ENCODE results near the gene DAGLA. TPM values are rescaled to one million over a fixed set of nuclear protein-coding genes. Genes with fewer than 3 reads are reported as not detected.

Gene DAGLA
- total RNA-seq, 1 experiment from 2014 or later, result 4.5 TPM

DNA sequence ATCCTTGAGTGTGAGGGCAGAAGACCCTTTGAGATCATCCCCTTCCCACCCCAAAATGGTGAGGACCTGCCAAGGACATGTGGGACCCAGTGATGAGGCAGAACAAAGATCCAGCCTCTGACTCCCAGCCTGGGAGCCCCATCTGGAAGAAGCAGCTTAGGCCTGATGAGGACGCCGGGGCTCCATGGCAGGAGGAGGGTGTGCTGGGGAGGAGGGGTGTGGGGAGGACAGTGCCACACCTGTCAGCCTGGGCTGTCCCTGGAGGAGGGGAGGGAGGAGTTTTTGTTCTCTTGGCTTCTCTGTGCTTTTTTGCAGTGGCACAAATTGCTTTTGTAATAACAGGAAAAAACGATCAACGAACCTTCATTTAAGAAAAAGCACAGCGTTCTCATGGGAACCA lies 44.4 kb upstream of the DAGLA start:
- Histone ChIP-seq H3K9me3 (ENCODE audit: control insufficient read depth, low read depth, low read length) (no peaks in the 10 kb centered on the region), H2BK120ac (ENCODE audit: low read depth, low read length, poor library complexity, severe bottlenecking) (no peak overlapping the region), H3K18ac (ENCODE audit: insufficient read length, low read depth, low read length) (no peak overlapping the region), H3K14ac (ENCODE audit: insufficient read depth, low read length) (no peak overlapping the region), H2BK15ac (ENCODE audit: low read depth, low read length) (no peak overlapping the region), H2AFZ (ENCODE audit: low read length) (no peak overlapping the region), H3K56ac (ENCODE audit: insufficient read length, low read depth, low read length) (no peak overlapping the region), H2BK12ac (ENCODE audit: insufficient read length, low read depth, low read length) (no peak overlapping the region), H3K4me2 (ENCODE audit: insufficient read depth, insufficient read length, low read length) (no peak overlapping the region), H3K23ac (ENCODE audit: insufficient read length, low read depth, low read length) (no peak overlapping the region), H3K27me3 (ENCODE audit: insufficient read depth, low read length) (no peaks in the 10 kb centered on the region), H3K9ac (ENCODE audit: extremely low read depth, insufficient read length, low read length) (no peak overlapping the region), H3K79me2 (ENCODE audit: insufficient read depth, low read length) (no peaks in the 10 kb centered on the region), H3T11ph (ENCODE audit: low read length) (no peak overlapping the region), H2AK5ac (ENCODE audit: insufficient read length, low read length) (no peak overlapping the region), H4K91ac (ENCODE audit: insufficient read length, low read depth, low read length) (no peak overlapping the region), H3K23me2 (ENCODE audit: insufficient read length, low read depth, low read length, poor library complexity, severe bottlenecking) (no peaks in the 10 kb centered on the region), H2BK20ac (ENCODE audit: low read depth, low read length, poor library complexity, severe bottlenecking) (no peak overlapping the region), H4K5ac (ENCODE audit: insufficient read length, low read depth, low read length) (no peak overlapping the region), H3K27ac (ENCODE audit: insufficient read length, low read depth, low read length) (no peak overlapping the region), H3K4ac (ENCODE audit: low read depth, low read length) (no peak overlapping the region), H4K20me1 (ENCODE audit: control insufficient read depth, insufficient read depth, insufficient read length) (no peaks in the 10 kb centered on the region), H3K4me1 (ENCODE audit: insufficient read depth, low read length) (no peaks in the 10 kb centered on the region; the same call in 1 of the 2 replicates), H4K8ac (replicated peaks; ENCODE audit: insufficient read length, low read depth, low read length) (no peak overlapping the region), H3K79me1 (ENCODE audit: insufficient read depth, low read depth, low read length, poor library complexity, severe bottlenecking) (no peaks in the 10 kb centered on the region), H2BK5ac (ENCODE audit: insufficient read length, low read length) (no peak overlapping the region)
- Mint-ChIP-seq H3K4me3 (no peak overlapping the region), H3K36me3 (ENCODE audit: insufficient read depth in 1 of 3, low read depth in 3 of 3) (no peaks in the 10 kb centered on the region), H3K4me1 (peaks cover 19% of the 10 kb centered on the region in 2 experiments), H3K27ac (no peak overlapping the region), H3K27me3 (ENCODE audit: low read depth) (no peaks in the 10 kb centered on the region), H3K9me3 (no peaks in the 10 kb centered on the region)
- DNase-seq, result no peak
- TF ChIP-seq, protein P1, sequence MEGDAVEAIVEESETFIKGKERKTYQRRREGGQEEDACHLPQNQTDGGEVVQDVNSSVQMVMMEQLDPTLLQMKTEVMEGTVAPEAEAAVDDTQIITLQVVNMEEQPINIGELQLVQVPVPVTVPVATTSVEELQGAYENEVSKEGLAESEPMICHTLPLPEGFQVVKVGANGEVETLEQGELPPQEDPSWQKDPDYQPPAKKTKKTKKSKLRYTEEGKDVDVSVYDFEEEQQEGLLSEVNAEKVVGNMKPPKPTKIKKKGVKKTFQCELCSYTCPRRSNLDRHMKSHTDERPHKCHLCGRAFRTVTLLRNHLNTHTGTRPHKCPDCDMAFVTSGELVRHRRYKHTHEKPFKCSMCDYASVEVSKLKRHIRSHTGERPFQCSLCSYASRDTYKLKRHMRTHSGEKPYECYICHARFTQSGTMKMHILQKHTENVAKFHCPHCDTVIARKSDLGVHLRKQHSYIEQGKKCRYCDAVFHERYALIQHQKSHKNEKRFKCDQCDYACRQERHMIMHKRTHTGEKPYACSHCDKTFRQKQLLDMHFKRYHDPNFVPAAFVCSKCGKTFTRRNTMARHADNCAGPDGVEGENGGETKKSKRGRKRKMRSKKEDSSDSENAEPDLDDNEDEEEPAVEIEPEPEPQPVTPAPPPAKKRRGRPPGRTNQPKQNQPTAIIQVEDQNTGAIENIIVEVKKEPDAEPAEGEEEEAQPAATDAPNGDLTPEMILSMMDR (conservative IDR thresholded peaks at IDR 0.05), result no peak
- no CpG with 5 or more reads among the region's 5 CpGs for WGBS (ENCODE audit: extremely low coverage, insufficient read length, low lambda C conversion rate)

Measured in H9 (cell line).